AG04450 (cell line): ENCODE results near the gene RUSC2. TPM values are rescaled to one million over a fixed set of nuclear protein-coding genes. Genes with fewer than 3 reads are reported as not detected.

Experiments
- CTCF ChIA-PET: fragments of 300-600, 350-600 bp; formaldehyde crosslinking; extraction: SDS; loops from one replicate; lab custom pipeline; 2022; ENCODE audit warnings: antibody characterized with exemption, inconsistent platforms; lab: Charles Lee
- POLR2A ChIA-PET: fragments of 350-600 bp; formaldehyde crosslinking; extraction: SDS; loops from one replicate; lab custom pipeline; 2021; ENCODE audit warnings: antibody characterized with exemption, inconsistent platforms; lab: Yijun Ruan, JAX
- DNase-seq: peaks from one replicate; pipeline ENCODE4 v3.0.0-alpha.2; 2011; ENCODE audit warnings: low read depth, low spot score
- H3K27ac ChIP-seq: one replicate; pipeline ENCODE4 v1.5.1; 2012; ENCODE audit warnings: low read depth, low read length, control low read depth
- H3K27me3 ChIP-seq: one replicate; pipeline ENCODE4 v1.6.0; 2012; ENCODE audit warnings: low read length; ENCODE audit not compliant: control insufficient read depth, insufficient read depth
- H3K4me3 ChIP-seq: 2 replicates; pipeline ENCODE4 v1.5.1; 2011; ENCODE audit warnings: mild to moderate bottlenecking, low read depth, low read length, control low read depth
- H3K9me3 ChIP-seq: 2 replicates; pipeline ENCODE4 v1.5.1; 2012; ENCODE audit warnings: low read length; ENCODE audit not compliant: control insufficient read depth, insufficient read depth
- polyA plus RNA-seq: library from polyadenylated mRNA; depleted of rRNA; stranded (reverse); fragments of >200 nt; gene quantifications from 2 replicates; pipeline ENCODE4 v1.2.3, GENCODE V29; 2011
- TF ChIP-seq, protein P1 (sequence below): IDR thresholded peaks from 2 replicates; pipeline ENCODE4 v1.5.1; 2011; ENCODE audit warnings: low read depth, low read length, control low read depth, inconsistent platforms

The RUSC2 gene
- polyA plus RNA-seq, 1 experiment, result 17.4 TPM

DNA sequence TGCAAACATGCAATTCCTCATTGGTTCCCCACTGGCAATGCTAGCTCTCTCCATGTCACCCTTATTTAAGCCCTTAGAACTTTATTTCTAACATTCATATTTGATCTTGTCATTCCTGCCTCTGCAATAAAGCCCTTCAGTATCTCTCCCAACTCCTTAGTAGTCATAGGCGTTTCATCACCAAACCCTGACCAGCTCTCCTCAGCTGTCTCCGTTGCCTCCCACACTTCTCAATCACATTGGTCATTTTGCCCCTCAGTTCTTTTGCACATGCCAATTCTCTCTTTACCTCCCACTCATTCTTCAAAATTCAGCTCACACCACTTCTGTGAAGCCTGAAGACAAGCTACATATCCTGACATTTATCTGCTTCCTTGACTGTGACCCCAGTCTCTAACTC lies 2.8 kb upstream of the RUSC2 start:
- POLR2A ChIA-PET, result no interaction called here

DNA sequence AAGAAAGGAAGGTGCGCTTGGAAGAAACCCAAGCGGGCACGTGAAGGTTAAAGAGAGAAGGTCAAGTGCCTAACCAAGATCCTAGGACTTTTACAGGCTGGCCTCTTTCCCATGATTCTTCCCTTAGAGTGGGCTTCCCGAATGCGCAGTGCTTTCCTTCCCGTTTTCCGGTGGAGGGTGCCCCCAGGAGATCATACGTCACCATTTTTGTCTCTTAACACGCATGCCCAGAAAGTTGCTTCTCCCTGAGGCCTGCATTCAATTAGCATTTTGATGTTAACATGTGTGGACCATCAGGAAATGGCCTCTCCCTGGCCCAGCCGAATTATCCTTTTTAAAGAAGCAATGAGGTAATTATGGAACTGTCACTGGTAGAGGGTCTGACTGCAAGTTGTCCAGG lies 1.9 kb upstream of the RUSC2 start:
- H3K4me3 ChIP-seq, result no peak overlapping the region
- H3K27me3 ChIP-seq, result no peaks in the 10 kb centered on the region
- CTCF ChIA-PET, result no interaction called here
- no peak overlapping the region for H3K27ac ChIP-seq
- peaks cover 6% of the 10 kb centered on the region; the same call in 1 of the 2 replicates for H3K9me3 ChIP-seq
- TF ChIP-seq, protein P1, sequence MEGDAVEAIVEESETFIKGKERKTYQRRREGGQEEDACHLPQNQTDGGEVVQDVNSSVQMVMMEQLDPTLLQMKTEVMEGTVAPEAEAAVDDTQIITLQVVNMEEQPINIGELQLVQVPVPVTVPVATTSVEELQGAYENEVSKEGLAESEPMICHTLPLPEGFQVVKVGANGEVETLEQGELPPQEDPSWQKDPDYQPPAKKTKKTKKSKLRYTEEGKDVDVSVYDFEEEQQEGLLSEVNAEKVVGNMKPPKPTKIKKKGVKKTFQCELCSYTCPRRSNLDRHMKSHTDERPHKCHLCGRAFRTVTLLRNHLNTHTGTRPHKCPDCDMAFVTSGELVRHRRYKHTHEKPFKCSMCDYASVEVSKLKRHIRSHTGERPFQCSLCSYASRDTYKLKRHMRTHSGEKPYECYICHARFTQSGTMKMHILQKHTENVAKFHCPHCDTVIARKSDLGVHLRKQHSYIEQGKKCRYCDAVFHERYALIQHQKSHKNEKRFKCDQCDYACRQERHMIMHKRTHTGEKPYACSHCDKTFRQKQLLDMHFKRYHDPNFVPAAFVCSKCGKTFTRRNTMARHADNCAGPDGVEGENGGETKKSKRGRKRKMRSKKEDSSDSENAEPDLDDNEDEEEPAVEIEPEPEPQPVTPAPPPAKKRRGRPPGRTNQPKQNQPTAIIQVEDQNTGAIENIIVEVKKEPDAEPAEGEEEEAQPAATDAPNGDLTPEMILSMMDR, result no peak
- POLR2A ChIA-PET, result no interaction called here
- no peak for DNase-seq

More for the DNA sequence above, 2.8 kb upstream of the RUSC2 start:
- no peaks in the 10 kb centered on the region for H3K27me3 ChIP-seq
- H3K9me3 ChIP-seq, result peaks cover 6% of the 10 kb centered on the region; the same call in 1 of the 2 replicates
- CTCF ChIA-PET, result interaction anchor here (0.5 to 2.7 kb wide), 5 partner anchors 9 to 326 kb away, joined by 3 to 26 read pairs (median 3); no protein-coding TSS in a partner anchor
- TF ChIP-seq, protein P1, result no peak
- no peak overlapping the region for H3K4me3 ChIP-seq
- no peak overlapping the region for H3K27ac ChIP-seq
- no peak for DNase-seq

DNA sequence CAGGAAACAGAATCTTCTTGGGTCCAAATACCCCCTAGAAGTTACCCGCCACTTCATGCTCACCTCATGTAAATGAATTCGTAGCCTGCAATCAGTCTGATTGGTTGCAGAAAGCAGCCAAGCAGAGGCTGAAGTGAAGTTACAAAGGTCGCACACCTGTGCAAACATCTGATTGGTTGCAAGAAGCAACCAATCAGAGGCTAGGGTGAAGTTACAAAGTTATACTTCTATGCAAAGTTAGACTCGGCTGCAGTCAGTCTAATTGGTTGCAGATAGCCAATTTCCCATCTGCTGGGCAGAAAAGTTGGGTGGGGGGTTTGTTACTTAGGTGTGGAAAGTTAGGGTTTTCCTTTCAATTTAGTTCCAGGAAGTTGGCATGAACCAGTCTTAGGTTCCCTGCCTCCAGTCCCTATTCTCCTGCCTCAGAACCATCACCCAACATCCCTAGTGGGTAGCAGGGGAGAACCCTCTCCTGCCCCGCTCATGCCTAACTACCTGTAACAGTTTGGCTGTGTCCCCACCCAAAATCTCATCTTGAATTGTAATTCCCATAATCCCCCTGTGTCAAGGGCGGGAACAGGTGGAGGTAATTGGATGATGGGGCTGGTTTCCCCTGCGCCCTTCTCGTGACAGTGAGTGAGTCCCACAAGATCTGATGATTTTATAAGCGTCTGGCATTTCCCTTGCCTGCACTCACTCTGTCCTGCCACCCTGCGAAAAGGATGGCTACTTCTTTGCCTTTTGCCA lies 1.2 kb upstream of the RUSC2 start:
- POLR2A ChIA-PET, result interaction anchor here (1.2 to 1.6 kb wide), 5 partner anchors 23 to 65 kb away, joined by 4 to 17 read pairs (median 13); no protein-coding TSS in a partner anchor
- CTCF ChIA-PET, result interaction anchor here (1.0 to 2.1 kb wide), 10 partner anchors 17 to 375 kb away, joined by 3 to 50 read pairs (median 6); no protein-coding TSS in a partner anchor

DNA sequence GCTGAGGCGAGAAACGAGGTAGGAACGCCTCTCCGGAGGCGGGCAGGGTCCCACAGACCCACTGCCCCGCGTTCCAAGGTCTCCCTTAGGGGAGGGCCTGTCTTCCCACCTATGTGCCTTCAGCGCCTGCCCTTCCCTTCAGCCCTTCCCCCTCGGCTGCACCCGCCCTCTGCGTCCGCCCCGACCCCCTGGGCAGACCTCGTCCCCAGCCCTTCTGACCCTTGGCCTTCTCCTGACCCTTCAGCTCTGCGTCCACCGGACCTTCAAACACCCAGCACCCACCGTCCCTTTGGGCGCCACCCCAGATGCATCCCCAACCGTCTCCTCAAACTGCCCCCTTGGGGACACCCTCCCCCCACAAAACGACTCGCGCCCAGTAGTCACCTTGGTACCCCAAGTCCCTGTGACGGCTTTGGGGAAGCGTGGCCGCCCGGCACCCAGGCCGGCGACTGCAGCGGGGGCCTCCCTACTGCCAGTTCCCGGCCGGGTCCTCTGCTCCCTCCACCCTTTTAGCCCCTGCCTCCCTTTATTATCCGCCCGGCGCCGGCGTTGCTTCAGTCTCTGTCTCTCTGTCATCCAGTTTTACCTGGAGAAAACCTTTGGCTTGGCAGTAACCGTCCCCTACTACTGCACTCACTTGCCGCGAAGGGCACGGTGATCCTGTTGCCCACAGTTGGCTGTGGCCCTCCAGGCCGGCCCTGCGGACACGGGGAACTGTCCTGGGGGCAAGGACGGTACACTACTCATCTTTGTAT lies 421 bp downstream of the RUSC2 start:
- Histone ChIP-seq H3K27ac (peak overlapping the region; percentile 95), H3K9me3 (peaks cover 6% of the 10 kb centered on the region; the same call in 1 of the 2 replicates), H3K4me3 (peak overlapping the region; percentile 89), H3K27me3 (no peaks in the 10 kb centered on the region)
- CTCF ChIA-PET, result interaction anchor here (0.6 to 2.1 kb wide), 15 partner anchors 9 to 376 kb away, joined by 3 to 50 read pairs (median 3); no protein-coding TSS in a partner anchor
- POLR2A ChIA-PET, result interaction anchor here (0.6 to 1.6 kb wide), 9 partner anchors 18 to 375 kb away, joined by 3 to 17 read pairs (median 5); partner anchors contain the start of gene ATOSB
- TF ChIP-seq, protein P1, result no peak
- no peak for DNase-seq

More for the DNA sequence above, 1.2 kb upstream of the RUSC2 start:
- DNase-seq, result no peak
- Histone ChIP-seq H3K4me3 (peak overlapping the region; percentile 89), H3K27me3 (no peaks in the 10 kb centered on the region), H3K27ac (peak overlapping the region; percentile 95), H3K9me3 (peaks cover 6% of the 10 kb centered on the region; the same call in 1 of the 2 replicates)
- TF ChIP-seq, protein P1, result no peak
